Liver (tissue), 3 donors: ENCODE measurements around the gene FH.

Experiments
- CTCF ChIP-seq: fragments of 150-350 bp; IDR thresholded peaks from 2 replicates; pipeline ENCODE4 v1.5.1; 2017; ENCODE audit warnings: improper control_type of control experiment, low read depth, low read length; ENCODE audit not compliant: missing input control
- REST ChIP-seq: IDR thresholded peaks from 2 replicates; pipeline ENCODE4 v1.6.1; 2016; ENCODE audit warnings: antibody characterized with exemption, mild to moderate bottlenecking
- RXRA ChIP-seq, 2 donors: IDR thresholded peaks; 2 replicates each; pipeline ENCODE4 v1.6.1; 2017 to 2018; ENCODE audit warnings: antibody characterized with exemption in 2 of 2, mild to moderate bottlenecking in 1 of 2
- YY1 ChIP-seq: IDR thresholded peaks from 2 replicates; pipeline ENCODE4 v1.6.1; 2016; ENCODE audit warnings: antibody characterized with exemption, mild to moderate bottlenecking
- donor health status: healthy.
- donor health status: healthy.

- no peak for TF ChIP-seq CTCF
- no peak for TF ChIP-seq RXRA (IDR thresholded peaks at IDR 0.05)
- TF ChIP-seq REST: no peak
- TF ChIP-seq YY1: no peak
Observed at GRCh38 chr1:241533326-241534115, 14.0 kb upstream of the FH start.
